ENCODE measurements around the gene TCF25. TPM values are rescaled to one million over a fixed set of nuclear protein-coding genes. Genes with fewer than 3 reads are reported as not detected.

TCF25 gene
- total RNA-seq, 4 donors from 2014 or later = 166 to 260 (median 182) TPM

DNA sequence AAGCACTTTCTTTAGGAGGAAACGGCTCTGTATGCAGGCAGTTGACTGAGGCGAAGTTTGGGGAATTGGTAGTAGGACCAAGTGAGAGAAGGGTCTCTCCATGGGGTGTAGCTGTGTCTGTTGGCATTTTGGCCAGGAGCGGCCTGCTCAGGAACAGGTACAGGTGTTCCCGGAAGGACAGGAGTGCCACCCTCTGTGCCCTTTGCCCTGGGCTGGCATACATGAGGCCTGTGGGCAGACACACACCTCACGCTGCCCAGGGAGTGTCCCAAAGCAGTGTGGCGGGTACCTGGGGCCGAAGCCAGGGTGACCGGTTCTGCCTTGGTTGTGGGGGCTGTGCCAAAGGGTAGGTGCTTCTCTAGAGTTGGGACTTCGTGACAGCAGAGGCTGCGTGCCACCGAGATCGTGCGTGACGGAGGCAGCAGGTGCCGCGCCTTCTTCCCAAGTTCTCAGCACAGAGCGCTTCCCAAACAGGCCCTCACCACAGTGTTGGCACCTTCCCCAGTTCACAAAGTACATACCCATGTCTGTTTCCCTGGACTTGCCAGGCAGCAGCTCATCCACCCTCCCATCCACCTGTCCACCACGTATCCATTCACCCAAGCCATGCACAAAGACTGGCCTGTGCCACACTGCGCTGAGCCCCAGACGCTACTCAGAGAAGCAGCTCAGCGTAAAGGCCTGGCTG lies 19.9 kb upstream of the TCF25 start:
- DNase-seq (ENCODE audit: low spot score in 2 of 2) = no peak
- Histone ChIP-seq H3K27me3 (no peaks in the 10 kb centered on the region), H3K4me3 (no peak overlapping the region), H3K9me3 (no peaks in the 10 kb centered on the region), H3K4me1 (no peaks in the 10 kb centered on the region), H3K36me3 (no peaks in the 10 kb centered on the region), H3K27ac (no peak overlapping the region)
- TF ChIP-seq POLR2A (IDR thresholded peaks at IDR 0.05) (no peak), EP300 (IDR thresholded peaks at IDR 0.05) (no peak), POLR2AphosphoS5 (IDR thresholded peaks at IDR 0.05) (no peak)
- TF ChIP-seq, protein P1, sequence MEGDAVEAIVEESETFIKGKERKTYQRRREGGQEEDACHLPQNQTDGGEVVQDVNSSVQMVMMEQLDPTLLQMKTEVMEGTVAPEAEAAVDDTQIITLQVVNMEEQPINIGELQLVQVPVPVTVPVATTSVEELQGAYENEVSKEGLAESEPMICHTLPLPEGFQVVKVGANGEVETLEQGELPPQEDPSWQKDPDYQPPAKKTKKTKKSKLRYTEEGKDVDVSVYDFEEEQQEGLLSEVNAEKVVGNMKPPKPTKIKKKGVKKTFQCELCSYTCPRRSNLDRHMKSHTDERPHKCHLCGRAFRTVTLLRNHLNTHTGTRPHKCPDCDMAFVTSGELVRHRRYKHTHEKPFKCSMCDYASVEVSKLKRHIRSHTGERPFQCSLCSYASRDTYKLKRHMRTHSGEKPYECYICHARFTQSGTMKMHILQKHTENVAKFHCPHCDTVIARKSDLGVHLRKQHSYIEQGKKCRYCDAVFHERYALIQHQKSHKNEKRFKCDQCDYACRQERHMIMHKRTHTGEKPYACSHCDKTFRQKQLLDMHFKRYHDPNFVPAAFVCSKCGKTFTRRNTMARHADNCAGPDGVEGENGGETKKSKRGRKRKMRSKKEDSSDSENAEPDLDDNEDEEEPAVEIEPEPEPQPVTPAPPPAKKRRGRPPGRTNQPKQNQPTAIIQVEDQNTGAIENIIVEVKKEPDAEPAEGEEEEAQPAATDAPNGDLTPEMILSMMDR (IDR thresholded peaks at IDR 0.05) = no peak
- 95% methylated on average over 12 of the region's 21 CpGs for WGBS

DNA sequence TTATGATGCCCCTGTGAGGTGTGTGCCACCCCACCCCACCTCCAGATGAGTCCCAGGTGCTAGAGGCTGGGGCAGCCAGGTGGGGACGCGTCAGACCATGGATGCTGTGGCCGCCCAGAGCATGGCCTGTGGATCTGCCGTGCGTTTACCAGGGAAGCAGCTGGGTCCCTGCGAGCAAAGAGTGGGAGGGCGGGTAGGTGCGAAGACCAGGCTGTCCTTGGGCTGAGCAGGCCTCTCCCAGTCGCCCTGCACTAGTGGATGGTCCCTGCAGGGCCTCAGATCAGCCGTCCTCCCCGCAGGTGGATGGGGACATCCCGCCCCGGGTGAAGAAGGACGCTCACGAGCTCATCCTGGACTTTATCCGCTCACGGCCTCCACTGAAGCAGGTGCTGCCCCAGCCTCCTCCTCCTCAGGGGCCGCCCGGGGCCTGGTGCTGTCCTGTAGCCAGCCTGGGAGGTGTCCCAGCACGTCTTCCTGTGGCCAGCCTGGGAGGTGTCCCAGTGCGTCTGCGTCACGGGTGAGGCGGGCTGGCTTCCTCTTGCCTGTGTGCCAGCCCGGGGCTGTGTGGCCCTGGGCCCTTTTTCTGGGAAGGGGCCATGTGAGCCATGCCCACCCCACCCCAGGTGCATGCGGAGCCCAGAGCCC lies 18.0 kb upstream of the TCF25 start:
- Histone ChIP-seq H3K27ac (no peak overlapping the region), H3K27me3 (no peaks in the 10 kb centered on the region), H3K36me3 (no peaks in the 10 kb centered on the region), H3K4me3 (no peak overlapping the region), H3K4me1 (no peaks in the 10 kb centered on the region), H3K9me3 (no peaks in the 10 kb centered on the region)
- 93% methylated on average over 19 of the region's 26 CpGs for WGBS
- DNase-seq (ENCODE audit: low spot score in 2 of 2) = no peak
- TF ChIP-seq POLR2AphosphoS5 (IDR thresholded peaks at IDR 0.05) (no peak), POLR2A (IDR thresholded peaks at IDR 0.05) (no peak), EP300 (IDR thresholded peaks at IDR 0.05) (no peak)
- TF ChIP-seq, protein P1 (IDR thresholded peaks at IDR 0.05) = no peak

DNA sequence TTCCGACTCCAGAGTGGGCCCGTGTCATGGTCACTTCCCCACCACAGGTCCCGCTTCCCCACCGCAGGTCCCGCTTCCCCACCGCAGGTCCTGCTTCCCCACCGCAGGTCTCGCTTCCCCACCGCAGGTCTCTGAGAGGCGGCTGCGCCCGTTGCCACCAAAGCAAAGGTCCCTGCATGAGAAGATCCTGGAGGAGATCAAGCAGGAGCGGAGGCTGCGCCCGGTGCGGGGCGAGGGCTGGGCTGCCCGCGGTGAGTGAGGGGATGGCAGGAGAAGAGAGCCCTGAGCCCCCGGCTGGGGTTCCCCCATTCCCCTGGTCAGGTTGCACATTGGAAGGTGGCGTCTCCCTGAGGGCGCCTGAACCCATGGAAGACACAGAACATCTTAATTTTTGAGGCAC lies 17.4 kb upstream of the TCF25 start:
- no peak for DNase-seq (ENCODE audit: low spot score in 2 of 2)
- no peak for TF ChIP-seq POLR2A (IDR thresholded peaks at IDR 0.05)
- TF ChIP-seq POLR2AphosphoS5 (IDR thresholded peaks at IDR 0.05) = no peak
- TF ChIP-seq, protein P1 (IDR thresholded peaks at IDR 0.05) = no peak
- no peak for TF ChIP-seq EP300 (IDR thresholded peaks at IDR 0.05)
- Histone ChIP-seq H3K27ac (no peak overlapping the region), H3K36me3 (no peaks in the 10 kb centered on the region), H3K27me3 (no peaks in the 10 kb centered on the region), H3K4me3 (no peak overlapping the region), H3K4me1 (peaks cover 4% of the 10 kb centered on the region), H3K9me3 (no peaks in the 10 kb centered on the region)
- WGBS = 89% methylated on average over 22 of the region's 22 CpGs

DNA sequence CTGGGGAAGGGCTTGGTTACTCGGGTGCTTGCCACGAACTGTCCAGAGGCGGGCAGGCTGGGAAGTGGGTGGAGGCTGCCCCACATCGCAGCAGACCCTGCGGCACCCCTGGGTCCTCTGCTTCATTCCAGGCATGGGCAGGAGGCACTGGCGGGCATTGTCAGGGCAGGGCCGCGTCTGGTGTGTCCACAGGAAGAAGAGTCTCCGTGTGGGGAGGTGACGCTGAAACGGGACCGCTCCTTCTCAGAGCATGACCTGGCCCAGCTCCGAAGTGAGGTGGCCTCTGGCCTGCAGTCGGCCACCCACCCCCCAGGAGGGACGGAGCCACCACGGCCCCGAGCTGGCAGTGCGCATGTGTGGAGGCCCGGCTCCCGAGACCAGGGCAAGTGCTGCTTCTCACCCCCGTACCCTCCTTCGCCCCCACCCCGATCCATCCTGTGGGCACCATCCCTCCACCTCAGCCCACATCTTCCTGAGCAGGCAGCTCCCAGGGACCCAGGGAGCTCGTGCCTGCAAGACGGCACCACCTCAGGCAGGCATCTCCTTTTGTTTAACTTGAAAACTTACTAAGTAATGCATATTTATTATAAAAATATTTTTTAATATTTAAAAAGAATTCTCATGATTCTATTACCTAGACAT lies 14.3 kb upstream of the TCF25 start:
- Histone ChIP-seq H3K4me3 (no peak overlapping the region), H3K27me3 (no peaks in the 10 kb centered on the region), H3K9me3 (no peaks in the 10 kb centered on the region), H3K36me3 (no peaks in the 10 kb centered on the region), H3K4me1 (peaks cover 17% of the 10 kb centered on the region), H3K27ac (no peak overlapping the region)
- 94% methylated on average over 8 of the region's 25 CpGs for WGBS
- TF ChIP-seq, protein P1 (IDR thresholded peaks at IDR 0.05) = no peak
- TF ChIP-seq EP300 (IDR thresholded peaks at IDR 0.05) (no peak), POLR2A (IDR thresholded peaks at IDR 0.05) (no peak), POLR2AphosphoS5 (IDR thresholded peaks at IDR 0.05) (no peak)
- DNase-seq (ENCODE audit: low spot score in 2 of 2) = no peak

DNA sequence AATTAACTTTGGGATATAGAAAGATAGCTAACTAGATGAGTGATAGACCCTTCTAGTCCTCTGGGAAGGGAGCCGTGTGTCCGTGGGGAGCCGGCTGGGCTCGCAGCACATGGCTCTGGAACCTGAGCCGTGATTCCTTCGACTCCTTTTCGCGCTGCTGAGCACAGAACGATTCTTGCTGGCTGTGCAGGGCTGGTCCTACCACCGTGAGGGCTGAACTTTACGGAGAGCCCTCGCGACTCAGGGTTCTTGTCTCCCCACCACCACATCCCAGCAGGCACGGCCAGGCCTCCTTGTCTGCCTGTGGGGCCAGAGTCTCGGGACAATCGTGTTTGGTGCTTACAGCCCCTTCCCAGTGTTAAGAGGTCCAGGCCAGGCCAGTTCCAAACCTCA lies 13.8 kb upstream of the TCF25 start:
- Histone ChIP-seq H3K27me3 (no peaks in the 10 kb centered on the region), H3K4me3 (no peak overlapping the region), H3K4me1 (peaks cover 21% of the 10 kb centered on the region), H3K36me3 (no peaks in the 10 kb centered on the region), H3K9me3 (no peaks in the 10 kb centered on the region), H3K27ac (no peak overlapping the region)
- TF ChIP-seq EP300 (IDR thresholded peaks at IDR 0.05) (no peak), POLR2A (IDR thresholded peaks at IDR 0.05) (no peak), POLR2AphosphoS5 (IDR thresholded peaks at IDR 0.05) (no peak)
- TF ChIP-seq, protein P1 (IDR thresholded peaks at IDR 0.05) = no peak
- no peak for DNase-seq (ENCODE audit: low spot score in 2 of 2)
- WGBS = 94% methylated on average over 16 of the region's 16 CpGs
